ENCODE measurements around the gene PEX14. TPM values are rescaled to one million over a fixed set of nuclear protein-coding genes. Genes with fewer than 3 reads are reported as not detected.

PEX14 gene
- total RNA-seq, 1 donor from 2014 or later = 27.4 TPM

GRCh38 chr1:10446790-10447422 lies 27.8 kb upstream of the PEX14 start:
- no peaks in the 10 kb centered on the region for H3K27me3 ChIP-seq (ENCODE audit: control insufficient read depth, insufficient read depth, low read length)
- no peak overlapping the region for H3K4me3 ChIP-seq (ENCODE audit: low read depth, low read length)
- TF ChIP-seq CTCF (IDR thresholded peaks at IDR 0.05; ENCODE audit: insufficient read depth, low read length, poor library complexity, severe bottlenecking) = no peak
- H3K36me3 ChIP-seq (ENCODE audit: control insufficient read depth, insufficient read depth, low read length) = no peaks in the 10 kb centered on the region
- DNase-seq (ENCODE audit: low read depth) = no peak

- no peak within 1 kb of the TSS for H3K4me3 ChIP-seq (ENCODE audit: low read depth, low read length)
- H3K27me3 ChIP-seq (ENCODE audit: control insufficient read depth, insufficient read depth, low read length) = no peaks in the 10 kb centered on the region
- no peak for TF ChIP-seq CTCF (IDR thresholded peaks at IDR 0.05; ENCODE audit: insufficient read depth, low read length, poor library complexity, severe bottlenecking)
- H3K36me3 ChIP-seq (ENCODE audit: control insufficient read depth, insufficient read depth, low read length) = no peaks in the 10 kb centered on the region
- no peak for DNase-seq (ENCODE audit: low read depth)
Observed at GRCh38 chr1:10449751-10450150, 25.0 kb upstream of the PEX14 start, which contains the start of gene CORT. Gene CORT (plus strand): TSS chr1:10450031. CDS start chr1:10450224, 193 bp downstream.

- no peak for DNase-seq (ENCODE audit: low read depth)
- TF ChIP-seq CTCF (IDR thresholded peaks at IDR 0.05; ENCODE audit: insufficient read depth, low read length, poor library complexity, severe bottlenecking) = no peak
- Histone ChIP-seq H3K27me3 (ENCODE audit: control insufficient read depth, insufficient read depth, low read length) (no peaks in the 10 kb centered on the region), H3K36me3 (ENCODE audit: control insufficient read depth, insufficient read depth, low read length) (no peaks in the 10 kb centered on the region), H3K4me3 (ENCODE audit: low read depth, low read length) (no peak overlapping the region)
Observed at GRCh38 chr1:10450156-10450814, 24.5 kb upstream of the PEX14 start.

GRCh38 chr1:10450836-10451235 lies 23.9 kb upstream of the PEX14 start:
- TF ChIP-seq CTCF (IDR thresholded peaks at IDR 0.05; ENCODE audit: insufficient read depth, low read length, poor library complexity, severe bottlenecking) = no peak
- no peak for DNase-seq (ENCODE audit: low read depth)
- Histone ChIP-seq H3K36me3 (ENCODE audit: control insufficient read depth, insufficient read depth, low read length) (no peaks in the 10 kb centered on the region), H3K27me3 (ENCODE audit: control insufficient read depth, insufficient read depth, low read length) (no peaks in the 10 kb centered on the region), H3K4me3 (ENCODE audit: low read depth, low read length) (no peak overlapping the region)

GRCh38 chr1:10451287-10451686 lies 23.5 kb upstream of the PEX14 start:
- TF ChIP-seq CTCF (IDR thresholded peaks at IDR 0.05; ENCODE audit: insufficient read depth, low read length, poor library complexity, severe bottlenecking) = no peak
- DNase-seq (ENCODE audit: low read depth) = no peak
- no peaks in the 10 kb centered on the region for H3K27me3 ChIP-seq (ENCODE audit: control insufficient read depth, insufficient read depth, low read length)
- no peak overlapping the region for H3K4me3 ChIP-seq (ENCODE audit: low read depth, low read length)
- no peaks in the 10 kb centered on the region for H3K36me3 ChIP-seq (ENCODE audit: control insufficient read depth, insufficient read depth, low read length)
